Left kidney (tissue), 2 donors: ENCODE results near the gene PI4K2B. TPM values are rescaled to one million over a fixed set of nuclear protein-coding genes. Genes with fewer than 3 reads are reported as not detected.
"Not testable (repeated sequence)": the region's sequence is repeated elsewhere in the genome, so short reads cannot be mapped to it uniquely, and the experiment has no call there.

Source experiments
- DNase-seq: peaks from one replicate; pipeline ENCODE4 v3.0.0-alpha.2; 2013
- polyA plus RNA-seq: library from polyadenylated mRNA; unstranded; fragments of 120-200 nt; gene quantifications from one replicate; pipeline ENCODE4 v1.2.1, GENCODE V29; 2013; ENCODE audit not compliant: insufficient read length

PI4K2B gene
- polyA plus RNA-seq, 1 donor, result 18.8 TPM

DNA sequence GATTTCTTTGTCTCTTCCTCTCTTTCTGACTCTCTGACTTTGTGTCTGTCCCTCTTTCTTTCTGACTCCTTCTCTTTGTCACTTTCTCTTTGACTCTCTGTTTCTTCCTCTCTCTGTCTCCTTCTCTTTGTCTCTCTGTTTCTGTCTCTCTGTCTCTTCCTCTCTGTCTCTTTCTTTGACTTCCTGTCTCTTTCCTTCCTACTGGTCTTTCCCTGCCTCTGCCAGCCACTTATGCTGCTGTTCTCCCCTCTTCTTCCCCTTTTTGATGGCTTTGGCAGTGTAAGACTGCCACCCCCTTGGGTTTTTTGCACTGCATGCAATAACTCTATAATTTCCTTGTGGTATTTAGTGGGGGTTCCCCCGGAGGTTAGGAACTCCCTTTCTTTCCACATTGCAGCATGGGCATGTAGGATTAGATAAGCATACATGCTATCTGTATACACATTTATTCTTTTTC lies 6.9 kb downstream of the PI4K2B start:
- not testable (repeated sequence) for DNase-seq

DNA sequence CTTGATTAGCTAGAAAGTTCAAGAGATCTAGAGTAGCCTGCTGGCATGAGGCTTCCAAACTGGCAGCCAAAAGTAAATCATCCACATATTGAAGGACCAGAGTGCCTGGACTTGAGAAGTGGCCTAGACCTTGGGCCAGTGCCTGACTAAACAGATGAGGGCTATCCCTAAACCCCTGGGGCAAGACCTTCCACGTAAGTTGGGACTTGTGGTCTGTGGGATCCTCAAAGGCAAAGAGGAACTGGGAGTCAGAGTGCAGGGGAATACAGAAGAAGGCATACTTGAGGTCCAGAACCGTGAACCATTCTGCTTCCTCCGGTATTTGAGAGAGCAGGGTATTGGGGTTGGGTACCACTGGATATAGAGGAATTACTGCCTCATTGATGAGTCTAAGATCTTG lies 8.4 kb downstream of the PI4K2B start:
- not testable (repeated sequence) for DNase-seq

DNA sequence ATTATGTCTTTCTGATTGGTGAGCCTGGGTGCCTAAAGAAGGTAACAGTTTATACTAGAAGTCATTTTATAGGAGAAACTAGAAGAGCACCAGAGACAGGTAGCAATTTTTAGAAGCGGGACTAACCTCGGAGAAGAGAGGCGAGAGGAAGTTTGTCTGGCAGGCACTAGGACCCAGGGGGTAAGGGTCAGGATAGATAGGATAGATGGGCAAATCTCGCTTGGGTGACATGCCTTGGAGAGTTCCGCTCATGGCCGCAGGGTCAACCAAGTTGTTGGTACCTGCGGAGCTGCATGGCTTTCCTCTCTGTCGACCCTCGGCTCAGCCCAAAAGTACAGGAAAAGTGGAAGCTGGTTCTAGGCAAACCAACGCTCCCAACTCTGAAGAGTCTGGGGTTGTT lies 11.3 kb downstream of the PI4K2B start:
- no peak for DNase-seq

GRCh38 chr4:25246680-25247611 lies 13.1 kb downstream of the PI4K2B start:
- DNase-seq, result no peak

GRCh38 chr4:25248875-25249274 lies 15.0 kb downstream of the PI4K2B start:
- DNase-seq, result not testable (repeated sequence)

DNA sequence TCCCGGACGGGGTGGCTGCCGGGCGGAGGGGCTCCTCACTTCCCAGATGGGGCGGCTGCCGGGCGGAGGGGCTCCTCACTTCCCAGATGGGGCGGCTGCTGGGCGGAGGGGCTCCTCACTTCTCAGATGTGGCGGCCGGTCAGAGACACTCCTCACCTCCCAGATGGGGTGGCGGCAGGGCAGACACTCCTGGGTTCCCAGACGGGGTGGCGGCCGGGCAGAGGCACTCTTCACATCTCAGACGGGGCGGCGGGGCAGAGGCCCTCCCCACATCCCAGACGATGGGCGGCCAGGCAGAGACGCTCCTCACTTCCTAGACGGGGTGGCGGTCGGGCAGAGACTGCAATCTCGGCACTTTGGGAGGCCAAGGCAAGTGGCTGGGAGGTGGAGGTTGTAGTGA lies 15.7 kb downstream of the PI4K2B start:
- DNase-seq, result not testable (repeated sequence)

DNA sequence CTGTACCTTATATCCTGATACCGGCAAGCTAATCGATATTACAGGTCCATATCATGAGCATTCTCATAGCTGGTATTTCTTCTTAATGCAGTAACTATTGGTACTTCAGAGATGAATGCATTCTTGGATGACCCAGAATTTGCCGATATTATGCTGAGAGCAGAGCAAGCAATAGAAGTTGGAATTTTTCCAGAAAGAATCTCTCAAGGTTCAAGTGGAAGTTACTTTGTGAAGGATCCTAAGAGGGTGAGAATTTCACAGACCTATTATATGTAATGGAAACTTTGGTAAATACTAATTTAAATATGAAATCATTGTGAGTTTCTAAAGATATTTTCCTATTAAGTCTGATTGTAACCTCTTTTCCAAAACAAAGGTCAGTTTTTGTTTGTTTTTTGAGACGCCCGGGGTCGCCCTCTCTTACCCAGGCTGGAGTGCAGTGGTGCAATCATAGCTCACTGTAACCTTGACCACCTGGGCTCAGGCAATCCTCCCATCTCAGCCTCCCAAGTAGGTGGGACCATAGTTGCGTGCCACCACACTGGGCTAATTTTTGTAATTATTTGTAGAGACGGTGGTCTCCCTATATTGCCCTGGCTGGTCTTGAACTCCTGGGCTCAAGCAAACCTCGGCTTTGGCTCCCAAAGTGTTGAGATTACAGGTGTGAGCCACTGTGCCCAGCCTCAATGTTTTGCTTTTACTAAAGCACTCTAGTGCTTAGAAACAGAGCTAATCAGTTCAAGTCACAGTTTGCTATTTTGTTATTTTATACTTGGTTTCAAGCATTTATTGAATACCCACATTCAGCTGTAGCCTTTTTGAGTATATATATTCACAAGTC lies 18.6 kb downstream of the PI4K2B start:
- no peak for DNase-seq

DNA sequence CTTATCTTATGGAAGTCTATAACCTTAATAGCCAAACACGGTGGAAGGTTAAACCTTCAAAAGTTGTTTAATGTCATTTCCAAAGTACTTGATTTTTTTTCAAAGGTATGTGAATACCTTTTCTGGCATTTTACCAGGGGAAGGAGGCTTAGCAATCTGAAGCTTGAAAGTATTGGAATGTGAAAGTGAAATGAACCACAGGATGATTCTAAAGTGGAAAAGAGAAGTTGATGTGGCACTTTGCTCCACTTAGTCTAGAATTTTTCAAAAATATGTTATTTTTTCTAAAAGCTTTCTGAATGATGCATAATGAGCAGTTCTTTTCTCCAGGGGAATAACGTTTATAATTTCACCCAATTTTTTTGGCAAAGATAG lies 19.2 kb downstream of the PI4K2B start:
- DNase-seq, result peak; percentile 1

- DNase-seq, result not testable (repeated sequence)
Measured at GRCh38 chr4:25253786-25254185, 20.0 kb downstream of the PI4K2B start.

GRCh38 chr4:25258980-25259578 lies 25.2 kb downstream of the PI4K2B start:
- no peak for DNase-seq

GRCh38 chr4:25271866-25272265 lies 38.0 kb downstream of the PI4K2B start:
- no peak for DNase-seq

DNA sequence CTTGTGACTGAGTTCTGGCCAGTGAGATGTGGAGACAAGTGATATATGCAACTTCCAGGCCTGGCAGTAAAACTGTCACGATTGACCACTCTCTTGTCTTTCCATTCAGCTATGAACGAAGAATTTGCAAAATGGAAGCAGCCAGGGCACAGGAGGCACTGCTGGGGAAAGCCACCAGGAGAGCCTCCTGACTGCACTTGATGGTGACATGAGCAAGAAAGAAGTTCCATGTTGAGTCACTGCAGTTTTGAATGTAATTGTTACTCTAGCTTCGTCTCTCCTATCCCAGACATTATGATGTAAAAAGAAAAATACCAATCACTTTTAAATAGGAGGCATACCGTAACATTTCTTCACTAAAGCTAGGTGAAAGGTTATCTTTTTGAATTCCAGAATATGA lies 46.4 kb downstream of the PI4K2B start:
- no peak for DNase-seq

DNA sequence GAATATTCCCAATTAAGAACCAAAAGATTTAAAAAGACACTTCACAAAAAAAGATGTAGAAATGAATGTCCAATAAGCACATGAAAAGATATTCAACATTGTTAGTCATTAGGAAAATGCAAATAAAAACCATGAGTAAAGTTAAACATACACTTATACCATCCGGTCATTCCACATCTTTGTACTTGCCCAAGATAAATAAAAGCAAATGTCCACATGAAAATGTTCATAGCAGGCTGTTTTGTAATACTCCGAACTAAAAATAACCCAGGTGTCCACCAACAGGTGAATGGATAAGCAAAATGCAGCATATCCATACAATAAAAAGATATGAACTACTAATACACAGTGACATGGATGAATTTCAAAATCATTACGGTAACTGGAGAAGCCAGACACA lies 50.1 kb downstream of the PI4K2B start:
- no peak for DNase-seq

DNA sequence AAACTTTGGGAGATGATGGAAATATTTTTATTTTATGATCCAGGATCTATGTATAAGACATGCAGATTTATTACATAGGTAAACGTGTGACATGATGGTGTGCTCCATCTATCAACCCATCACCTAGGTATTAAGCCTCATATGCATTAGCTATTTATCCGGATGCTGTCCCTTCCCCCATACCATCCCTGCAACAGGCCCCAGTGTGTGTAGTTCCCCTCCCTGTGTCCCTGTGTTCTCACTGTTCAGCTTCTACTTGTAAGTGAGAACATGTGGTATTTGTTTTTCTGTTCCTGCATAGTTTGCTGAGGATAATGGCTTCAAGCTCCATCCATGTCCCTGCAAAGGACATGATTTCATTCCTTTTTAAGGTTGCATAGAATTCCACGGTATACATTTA lies 50.6 kb downstream of the PI4K2B start:
- no peak for DNase-seq

GRCh38 chr4:25290490-25291067 lies 56.7 kb downstream of the PI4K2B start:
- DNase-seq, result no peak

GRCh38 chr4:25291158-25291733 lies 57.4 kb downstream of the PI4K2B start:
- no peak for DNase-seq

DNA sequence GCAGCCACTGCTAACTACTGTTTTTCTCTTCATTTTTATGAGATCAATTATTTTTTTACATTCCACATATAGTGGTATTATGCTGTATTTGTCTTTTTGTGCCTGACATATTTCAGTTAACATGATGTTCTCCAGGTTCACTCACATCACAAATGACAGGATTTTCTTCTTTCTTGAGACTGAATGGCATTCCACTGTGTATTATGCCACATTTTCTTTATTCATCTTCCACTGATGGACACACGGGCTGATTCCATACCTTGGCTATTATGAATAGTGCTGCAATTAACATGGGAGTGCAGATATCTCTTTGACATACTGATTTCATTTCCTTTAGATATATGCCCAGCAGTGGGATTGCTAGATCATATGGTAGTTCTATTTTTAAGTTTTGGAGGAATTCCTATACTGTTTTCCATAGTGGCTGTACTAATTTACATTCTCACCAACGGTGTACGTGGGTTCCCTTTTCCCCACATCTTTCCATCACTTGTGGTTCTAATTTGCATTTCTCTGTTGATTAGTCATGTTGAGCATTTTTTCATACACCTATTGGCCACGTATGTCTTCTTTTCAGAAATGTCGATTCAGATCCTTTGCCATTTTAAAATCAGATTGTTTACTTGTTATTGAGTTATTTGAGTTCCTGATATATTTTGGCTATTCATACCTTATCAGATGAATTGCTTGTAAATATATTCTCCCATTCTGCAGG lies 63.9 kb downstream of the PI4K2B start:
- DNase-seq, result no peak

DNA sequence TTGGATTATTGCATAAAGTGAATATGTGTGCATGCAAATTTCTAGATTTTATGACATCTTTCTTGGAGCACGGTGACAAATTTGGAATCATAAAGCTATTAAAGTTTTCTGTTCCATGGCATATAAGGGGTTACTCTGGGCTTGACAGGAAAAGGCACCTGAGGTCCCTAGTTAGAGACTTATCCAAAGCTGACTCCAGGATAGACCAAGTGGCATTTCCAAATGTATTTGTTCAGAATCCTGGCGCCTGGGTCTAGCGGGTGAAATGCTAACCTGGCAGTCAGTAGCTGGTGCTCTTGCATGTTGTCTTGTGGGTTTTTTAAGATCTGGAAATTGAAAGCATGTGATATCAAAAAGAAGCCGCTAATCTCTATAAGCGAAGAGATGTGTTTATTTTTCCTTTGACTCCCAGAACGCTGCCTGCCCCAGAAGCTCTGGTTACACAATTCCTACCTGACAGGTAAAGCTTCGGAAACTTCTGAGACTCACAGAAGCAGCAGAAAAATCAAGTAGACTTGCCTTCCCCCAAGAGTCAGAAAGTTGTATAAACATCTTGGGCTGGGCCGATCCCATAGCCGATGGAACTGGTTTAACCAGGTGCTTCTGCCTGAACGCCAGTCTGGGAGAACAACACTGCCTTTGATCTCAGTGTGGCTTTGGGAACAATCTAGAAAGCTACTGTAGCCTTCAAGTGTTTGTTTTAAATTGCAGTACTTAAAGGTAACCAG lies 65.8 kb downstream of the PI4K2B start:
- DNase-seq, result no peak

- DNase-seq, result no peak
Measured at GRCh38 chr4:25301471-25301870, 67.6 kb downstream of the PI4K2B start.

- no peak for DNase-seq
Measured at GRCh38 chr4:25302626-25303025, 68.8 kb downstream of the PI4K2B start.
